Measurements from ENCODE around the gene TRPM3.

The TRPM3 gene

GRCh38 chr9:70617033-70617828 lies 504.2 kb downstream of the TRPM3 start:
- no peak overlapping the region for H3K27ac ChIP-seq (ENCODE audit: low read depth, low read length)
- H3K9me3 ChIP-seq (ENCODE audit: control insufficient read depth, insufficient read depth, low read length) = peaks cover under 1% of the 10 kb centered on the region; the same call in 1 of the 2 replicates
- no peak overlapping the region for H3K9ac ChIP-seq (ENCODE audit: low read depth, low read length)
- H3K4me3 ChIP-seq (ENCODE audit: low read depth, low read length) = no peak overlapping the region
- H3K27me3 ChIP-seq (ENCODE audit: control insufficient read depth, insufficient read depth, low read length) = no peaks in the 10 kb centered on the region
- H3K4me1 ChIP-seq (ENCODE audit: control insufficient read depth, insufficient read depth, low read length) = peaks cover 4% of the 10 kb centered on the region; the same call in 1 of the 2 replicates
- no peaks in the 10 kb centered on the region for H3K36me3 ChIP-seq (ENCODE audit: control insufficient read depth, insufficient read depth, low read length)

GRCh38 chr9:70616228-70616990 lies 505.0 kb downstream of the TRPM3 start:
- H3K4me1 ChIP-seq (ENCODE audit: control insufficient read depth, insufficient read depth, low read length) = peaks cover 4% of the 10 kb centered on the region; the same call in 1 of the 2 replicates
- H3K27ac ChIP-seq (ENCODE audit: low read depth, low read length) = no peak overlapping the region
- no peak overlapping the region for H3K4me3 ChIP-seq (ENCODE audit: low read depth, low read length)
- H3K36me3 ChIP-seq (ENCODE audit: control insufficient read depth, insufficient read depth, low read length) = no peaks in the 10 kb centered on the region
- no peaks in the 10 kb centered on the region for H3K27me3 ChIP-seq (ENCODE audit: control insufficient read depth, insufficient read depth, low read length)
- no peaks in the 10 kb centered on the region for H3K9me3 ChIP-seq (ENCODE audit: control insufficient read depth, insufficient read depth, low read length)
- H3K9ac ChIP-seq (ENCODE audit: low read depth, low read length) = no peak overlapping the region

GRCh38 chr9:70615464-70616138 lies 505.8 kb downstream of the TRPM3 start:
- Histone ChIP-seq H3K9ac (ENCODE audit: low read depth, low read length) (no peak overlapping the region), H3K4me1 (ENCODE audit: control insufficient read depth, insufficient read depth, low read length) (peaks cover 4% of the 10 kb centered on the region; the same call in 1 of the 2 replicates), H3K27ac (ENCODE audit: low read depth, low read length) (no peak overlapping the region), H3K36me3 (ENCODE audit: control insufficient read depth, insufficient read depth, low read length) (no peaks in the 10 kb centered on the region), H3K27me3 (ENCODE audit: control insufficient read depth, insufficient read depth, low read length) (no peaks in the 10 kb centered on the region), H3K9me3 (ENCODE audit: control insufficient read depth, insufficient read depth, low read length) (no peaks in the 10 kb centered on the region), H3K4me3 (ENCODE audit: low read depth, low read length) (no peak overlapping the region)

- H3K4me1 ChIP-seq (ENCODE audit: control insufficient read depth, insufficient read depth, low read length) = peaks cover 4% of the 10 kb centered on the region; the same call in 1 of the 2 replicates
- H3K4me3 ChIP-seq (ENCODE audit: low read depth, low read length) = no peak overlapping the region
- H3K9me3 ChIP-seq (ENCODE audit: control insufficient read depth, insufficient read depth, low read length) = no peaks in the 10 kb centered on the region
- no peaks in the 10 kb centered on the region for H3K36me3 ChIP-seq (ENCODE audit: control insufficient read depth, insufficient read depth, low read length)
- H3K27ac ChIP-seq (ENCODE audit: low read depth, low read length) = no peak overlapping the region
- no peak overlapping the region for H3K9ac ChIP-seq (ENCODE audit: low read depth, low read length)
- no peaks in the 10 kb centered on the region for H3K27me3 ChIP-seq (ENCODE audit: control insufficient read depth, insufficient read depth, low read length)
Measured at GRCh38 chr9:70614786-70615463, 506.5 kb downstream of the TRPM3 start.

- Histone ChIP-seq H3K27me3 (ENCODE audit: control insufficient read depth, insufficient read depth, low read length) (no peaks in the 10 kb centered on the region), H3K27ac (ENCODE audit: low read depth, low read length) (no peak overlapping the region)
Measured at GRCh38 chr9:70613024-70613768, 508.2 kb downstream of the TRPM3 start.

GRCh38 chr9:70610287-70610644 lies 511.2 kb downstream of the TRPM3 start:
- Histone ChIP-seq H3K27ac (ENCODE audit: low read depth, low read length) (no peak overlapping the region), H3K4me1 (ENCODE audit: control insufficient read depth, insufficient read depth, low read length) (peaks cover 9% of the 10 kb centered on the region; the same call in 1 of the 2 replicates), H3K9me3 (ENCODE audit: control insufficient read depth, insufficient read depth, low read length) (no peaks in the 10 kb centered on the region), H3K4me3 (ENCODE audit: low read depth, low read length) (no peak overlapping the region), H3K36me3 (ENCODE audit: control insufficient read depth, insufficient read depth, low read length) (no peaks in the 10 kb centered on the region), H3K27me3 (ENCODE audit: control insufficient read depth, insufficient read depth, low read length) (no peaks in the 10 kb centered on the region), H3K9ac (ENCODE audit: low read depth, low read length) (no peak overlapping the region)

More at GRCh38 chr9:70613024-70613768, 508.2 kb downstream of the TRPM3 start:
- peaks cover 4% of the 10 kb centered on the region; the same call in 1 of the 2 replicates for H3K4me1 ChIP-seq (ENCODE audit: control insufficient read depth, insufficient read depth, low read length)
- H3K9ac ChIP-seq (ENCODE audit: low read depth, low read length) = no peak overlapping the region
- H3K4me3 ChIP-seq (ENCODE audit: low read depth, low read length) = no peak overlapping the region
- H3K9me3 ChIP-seq (ENCODE audit: control insufficient read depth, insufficient read depth, low read length) = no peaks in the 10 kb centered on the region
- no peaks in the 10 kb centered on the region for H3K36me3 ChIP-seq (ENCODE audit: control insufficient read depth, insufficient read depth, low read length)

DNA sequence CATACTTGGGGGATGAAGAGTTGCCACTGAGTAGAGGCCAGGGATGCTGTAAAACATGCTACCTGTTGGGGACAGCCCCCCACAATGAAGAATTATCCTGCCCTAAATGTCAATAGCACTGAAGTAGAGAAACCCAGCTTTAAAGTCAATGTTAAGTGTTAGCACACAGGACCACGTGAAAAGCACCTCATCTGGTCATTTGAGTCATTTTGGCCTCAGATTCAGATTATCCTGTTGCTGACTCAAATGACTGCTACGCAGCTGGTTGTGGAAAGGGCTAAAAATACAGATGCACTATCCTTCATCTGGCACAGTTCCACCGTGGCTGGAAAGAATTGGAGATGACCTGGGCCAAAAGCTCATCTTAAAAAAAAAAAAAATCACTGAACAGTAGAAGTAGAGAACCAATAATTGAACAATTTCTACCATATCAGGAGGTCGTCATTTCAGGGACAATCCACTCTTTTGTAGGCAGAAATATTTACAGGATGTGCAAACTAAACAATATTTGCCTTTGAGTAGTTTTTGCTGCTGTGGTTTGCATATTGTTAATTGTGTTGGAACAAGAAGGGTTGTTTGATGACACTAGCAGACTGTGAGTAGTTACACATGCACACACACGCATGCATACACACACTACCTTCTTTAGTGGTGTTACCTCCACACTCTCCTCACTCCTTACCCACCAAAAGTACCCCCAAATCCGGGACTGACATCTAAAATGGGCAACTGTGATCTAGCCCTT lies 511.7 kb downstream of the TRPM3 start:
- Histone ChIP-seq H3K36me3 (ENCODE audit: control insufficient read depth, insufficient read depth, low read length) (no peaks in the 10 kb centered on the region), H3K9me3 (ENCODE audit: control insufficient read depth, insufficient read depth, low read length) (no peaks in the 10 kb centered on the region), H3K9ac (ENCODE audit: low read depth, low read length) (no peak overlapping the region), H3K4me3 (ENCODE audit: low read depth, low read length) (no peak overlapping the region), H3K4me1 (ENCODE audit: control insufficient read depth, insufficient read depth, low read length) (peaks cover 9% of the 10 kb centered on the region; the same call in 1 of the 2 replicates), H3K27ac (ENCODE audit: low read depth, low read length) (no peak overlapping the region), H3K27me3 (ENCODE audit: control insufficient read depth, insufficient read depth, low read length) (no peaks in the 10 kb centered on the region)

DNA sequence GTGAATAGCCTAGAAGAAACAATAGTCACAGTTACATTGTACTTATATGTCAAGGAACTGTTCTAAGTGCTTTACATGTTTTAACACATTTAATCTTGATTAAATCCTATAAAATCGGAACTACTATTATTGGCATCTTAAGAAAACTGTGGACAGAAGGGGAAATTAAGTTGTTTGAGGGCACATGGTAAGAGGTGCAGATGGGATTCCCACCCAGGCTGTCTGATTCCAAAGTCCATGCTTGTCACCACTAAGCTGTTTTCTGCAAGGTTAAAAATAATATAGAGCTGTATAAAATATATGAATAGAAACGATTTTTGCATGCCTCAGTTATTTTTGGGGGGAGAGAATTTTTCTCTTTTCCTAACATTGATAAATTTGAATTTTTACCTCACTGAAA lies 512.4 kb downstream of the TRPM3 start:
- Histone ChIP-seq H3K27me3 (ENCODE audit: control insufficient read depth, insufficient read depth, low read length) (no peaks in the 10 kb centered on the region), H3K9me3 (ENCODE audit: control insufficient read depth, insufficient read depth, low read length) (no peaks in the 10 kb centered on the region), H3K9ac (ENCODE audit: low read depth, low read length) (no peak overlapping the region), H3K36me3 (ENCODE audit: control insufficient read depth, insufficient read depth, low read length) (no peaks in the 10 kb centered on the region), H3K27ac (ENCODE audit: low read depth, low read length) (no peak overlapping the region), H3K4me1 (ENCODE audit: control insufficient read depth, insufficient read depth, low read length) (peaks cover 9% of the 10 kb centered on the region; the same call in 1 of the 2 replicates), H3K4me3 (ENCODE audit: low read depth, low read length) (no peak overlapping the region)

DNA sequence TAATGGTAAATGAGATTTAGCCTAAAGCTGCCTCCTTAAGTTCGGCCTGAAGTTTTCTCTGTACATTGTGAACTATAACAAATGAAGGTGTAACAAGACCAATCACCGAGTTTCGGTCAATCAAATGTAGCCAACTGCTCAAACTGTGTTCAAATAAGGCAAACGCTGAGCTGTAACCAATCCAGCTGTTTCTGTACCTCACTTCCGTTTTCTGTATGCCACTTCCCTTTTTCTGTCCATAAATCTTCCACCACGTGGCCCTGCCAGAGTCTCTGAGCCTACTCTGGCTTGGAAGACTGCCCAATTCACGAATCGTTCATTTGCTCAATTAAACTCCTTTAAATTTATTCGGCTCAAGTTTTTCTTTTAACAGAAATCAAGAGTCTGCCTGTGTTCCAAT lies 513.5 kb downstream of the TRPM3 start:
- Histone ChIP-seq H3K4me1 (ENCODE audit: control insufficient read depth, insufficient read depth, low read length) (peaks cover 7% of the 10 kb centered on the region; the same call in 1 of the 2 replicates), H3K36me3 (ENCODE audit: control insufficient read depth, insufficient read depth, low read length) (no peaks in the 10 kb centered on the region), H3K9me3 (ENCODE audit: control insufficient read depth, insufficient read depth, low read length) (no peaks in the 10 kb centered on the region), H3K27me3 (ENCODE audit: control insufficient read depth, insufficient read depth, low read length) (no peaks in the 10 kb centered on the region), H3K9ac (ENCODE audit: low read depth, low read length) (no peak overlapping the region), H3K4me3 (ENCODE audit: low read depth, low read length) (no peak overlapping the region), H3K27ac (ENCODE audit: low read depth, low read length) (no peak overlapping the region)

Data from HUES48 (cell line).